Activated CD4-positive, alpha-beta memory T cell treated with anti-CD3 and anti-CD28 coated beads for 36 hours (primary cell): ENCODE results near the gene EPHA1. TPM values are rescaled to one million over a fixed set of nuclear protein-coding genes. Genes with fewer than 3 reads are reported as not detected.

Source experiments
- CTCF ChIA-PET: fragments of 350-600 bp; sonication (Branson Sonifier 250); formaldehyde crosslinking; loops from one replicate; lab custom pipeline; 2021; ENCODE audit warnings: antibody characterized with exemption, inconsistent platforms; lab: Charles Lee
- POLR2A ChIA-PET: fragments of 350-600 bp; sonication (Branson Sonifier 250); formaldehyde crosslinking; loops from one replicate; lab custom pipeline; 2021; ENCODE audit warnings: antibody characterized with exemption; lab: Charles Lee
- DNase-seq: peaks from one replicate; pipeline ENCODE4 v3.0.0-alpha.2; 2020
- H3K27ac Mint-ChIP-seq: one replicate; pipeline ENCODE4 v1.8.0; 2021; ENCODE audit warnings: mixed read lengths
- H3K27me3 Mint-ChIP-seq: one replicate; pipeline ENCODE4 v1.8.0; 2021; ENCODE audit warnings: mixed read lengths
- H3K36me3 Mint-ChIP-seq: one replicate; pipeline ENCODE4 v1.8.0; 2021; ENCODE audit warnings: mixed read lengths
- H3K4me1 Mint-ChIP-seq: one replicate; pipeline ENCODE4 v1.8.0; 2021; ENCODE audit warnings: low read depth, mixed read lengths
- H3K4me3 Mint-ChIP-seq: one replicate; pipeline ENCODE4 v1.8.0; 2021; ENCODE audit warnings: mild to moderate bottlenecking, mixed read lengths
- H3K9me3 Mint-ChIP-seq: one replicate; pipeline ENCODE4 v1.8.0; 2021; ENCODE audit warnings: mixed read lengths
- intact Hi-C: fragments of 100-400 bp; cut with micrococcal nuclease; formaldehyde crosslinking; loops from one replicate; pipeline ENCODE4 v1.15.1; 2023
- total RNA-seq, 2 experiments: library from RNA; stranded (reverse); gene quantifications; one replicate each; pipeline ENCODE4 v1.2.3, GENCODE V29; 2021

Gene EPHA1
- total RNA-seq, 2 experiments from 2014 or later = 2.9 to 4.3 TPM

GRCh38 chr7:143375298-143376034, 33.2 kb downstream of the EPHA1 start:
- ChIA-PET POLR2A (interaction anchor here (1.3 kb wide), 1 partner anchor 88 kb away, joined by 4 read pairs; the partner anchor contains the start of gene CASP2), CTCF (interaction anchor here (0.9 to 2.0 kb wide), 6 partner anchors 30 to 135 kb away, joined by 3 to 8 read pairs (median 4); no protein-coding TSS in a partner anchor)
- no peaks in the 10 kb centered on the region for H3K9me3 Mint-ChIP-seq
- H3K27me3 Mint-ChIP-seq = no peaks in the 10 kb centered on the region
- intact Hi-C loops = no loop called here
- H3K36me3 Mint-ChIP-seq = no peaks in the 10 kb centered on the region
- DNase-seq = peak; percentile 57
- peaks cover 69% of the 10 kb centered on the region for H3K4me1 Mint-ChIP-seq
- no peak overlapping the region for H3K4me3 Mint-ChIP-seq
- peak overlapping the region; percentile 89 for H3K27ac Mint-ChIP-seq

DNA sequence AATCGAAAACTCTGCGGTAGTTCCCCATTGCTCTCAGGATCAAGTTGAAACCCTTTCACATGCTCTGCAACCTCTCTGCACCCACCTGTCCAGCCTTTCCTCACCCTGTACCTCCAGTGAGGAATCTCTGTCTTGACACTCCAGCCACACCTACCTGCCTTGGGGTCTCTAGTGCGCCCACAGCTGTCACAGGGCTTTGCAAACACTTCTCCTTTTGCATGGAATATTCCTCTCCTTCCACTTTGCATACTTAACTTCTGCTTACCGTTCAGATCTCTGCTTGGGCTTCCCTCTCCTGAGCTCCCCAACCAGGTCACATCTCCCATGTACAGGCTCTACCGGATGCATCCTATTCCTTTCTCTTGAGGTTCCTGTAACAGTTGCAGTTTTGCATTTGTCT, 34.1 kb downstream of the EPHA1 start:
- H3K4me1 Mint-ChIP-seq = peaks cover 71% of the 10 kb centered on the region

DNA sequence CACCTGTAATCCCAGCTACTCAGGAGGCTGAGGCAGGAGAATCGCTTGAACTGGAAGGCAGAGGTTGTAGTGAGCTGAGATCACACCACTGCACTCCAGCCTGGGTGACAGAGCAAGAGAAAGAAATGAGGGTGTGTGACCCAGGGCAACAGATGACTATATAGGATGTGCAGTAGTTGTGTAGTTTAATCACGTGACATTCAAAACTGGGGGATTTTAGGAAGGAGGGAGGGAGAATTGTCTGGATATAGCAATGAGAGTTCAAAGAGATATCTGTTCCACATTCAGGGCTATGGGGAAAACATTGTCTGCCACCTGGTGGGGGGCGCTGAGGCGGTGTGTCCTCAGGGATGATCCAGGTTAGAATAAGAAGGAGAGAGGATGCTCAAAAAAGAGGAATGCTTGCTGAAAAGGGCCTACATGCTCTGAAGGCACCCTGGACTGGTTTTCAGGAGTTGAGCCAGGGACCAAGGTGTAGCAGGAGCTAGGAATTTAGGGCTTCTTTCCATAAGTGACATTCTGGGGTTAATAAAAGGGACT, 35.3 kb downstream of the EPHA1 start:
- peak overlapping the region; percentile 23 for H3K27ac Mint-ChIP-seq
- H3K4me1 Mint-ChIP-seq = peaks cover 59% of the 10 kb centered on the region
- POLR2A ChIA-PET = no interaction called here

More for the DNA sequence above, 34.1 kb downstream of the EPHA1 start:
- Mint-ChIP-seq H3K27me3 (no peaks in the 10 kb centered on the region), H3K4me3 (no peak overlapping the region), H3K27ac (peak overlapping the region; percentile 89), H3K36me3 (no peaks in the 10 kb centered on the region), H3K9me3 (no peaks in the 10 kb centered on the region)
- CTCF ChIA-PET = interaction anchor here (1.1 to 2.0 kb wide), 4 partner anchors 10 to 133 kb away, joined by 3 to 6 read pairs (median 5); no protein-coding TSS in a partner anchor
- POLR2A ChIA-PET = interaction anchor here (1.3 kb wide), 1 partner anchor 87 kb away, joined by 4 read pairs; the partner anchor contains the start of gene CASP2
- intact Hi-C loops = loop anchor here (5.0 kb wide), 1 partner anchor 33 kb away; the partner anchor contains the start of gene EPHA1
- no peak for DNase-seq

DNA sequence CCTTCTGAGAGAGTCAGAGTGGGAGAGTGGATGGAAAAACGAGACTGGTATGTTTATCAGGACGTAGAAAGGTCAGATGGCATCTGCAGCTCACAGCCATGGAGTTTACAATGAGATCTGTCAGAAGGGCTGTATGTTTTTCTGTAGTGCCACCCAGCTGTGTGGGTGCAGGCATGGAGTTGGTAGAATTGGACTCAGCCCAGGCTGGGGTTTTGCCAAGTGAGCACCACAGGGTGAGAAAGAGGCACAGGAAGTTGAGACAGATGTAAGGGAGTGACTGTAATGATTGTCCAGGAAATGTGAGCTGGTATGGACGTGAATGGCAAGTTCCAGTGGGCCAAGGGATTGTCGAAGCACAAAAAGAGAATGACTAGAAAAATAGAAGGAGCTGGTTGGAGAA, 36.6 kb downstream of the EPHA1 start:
- H3K36me3 Mint-ChIP-seq = no peaks in the 10 kb centered on the region
- POLR2A ChIA-PET = interaction anchor here (0.6 to 1.1 kb wide), 2 partner anchors 8 to 131 kb away, joined by 3 read pairs; no protein-coding TSS in a partner anchor
- H3K4me1 Mint-ChIP-seq = peaks cover 51% of the 10 kb centered on the region
- H3K4me3 Mint-ChIP-seq = peak overlapping the region; percentile 7
- no peaks in the 10 kb centered on the region for H3K27me3 Mint-ChIP-seq
- no peaks in the 10 kb centered on the region for H3K9me3 Mint-ChIP-seq
- peak; percentile 88 for DNase-seq
- CTCF ChIA-PET = interaction anchor here (0.7 to 2.2 kb wide), 10 partner anchors 8 to 132 kb away, joined by 3 to 16 read pairs (median 5); partner anchors contain the start of gene FAM131B
- intact Hi-C loops = loop anchor here (1.0 to 5.0 kb wide), 4 partner anchors 8 to 132 kb away; partner anchors contain the start of genes EPHA1 and FAM131B
- H3K27ac Mint-ChIP-seq = peak overlapping the region; percentile 70

More for the DNA sequence above, 35.3 kb downstream of the EPHA1 start:
- Mint-ChIP-seq H3K9me3 (no peaks in the 10 kb centered on the region), H3K4me3 (no peak overlapping the region), H3K27me3 (no peaks in the 10 kb centered on the region), H3K36me3 (no peaks in the 10 kb centered on the region)
- CTCF ChIA-PET = interaction anchor here (1.5 to 1.9 kb wide), 2 partner anchors 28 to 133 kb away, joined by 5 to 15 read pairs; no protein-coding TSS in a partner anchor
- intact Hi-C loops = loop anchor here (5.0 kb wide), 1 partner anchor 34 kb away; the partner anchor contains the start of gene EPHA1
- DNase-seq = no peak

DNA sequence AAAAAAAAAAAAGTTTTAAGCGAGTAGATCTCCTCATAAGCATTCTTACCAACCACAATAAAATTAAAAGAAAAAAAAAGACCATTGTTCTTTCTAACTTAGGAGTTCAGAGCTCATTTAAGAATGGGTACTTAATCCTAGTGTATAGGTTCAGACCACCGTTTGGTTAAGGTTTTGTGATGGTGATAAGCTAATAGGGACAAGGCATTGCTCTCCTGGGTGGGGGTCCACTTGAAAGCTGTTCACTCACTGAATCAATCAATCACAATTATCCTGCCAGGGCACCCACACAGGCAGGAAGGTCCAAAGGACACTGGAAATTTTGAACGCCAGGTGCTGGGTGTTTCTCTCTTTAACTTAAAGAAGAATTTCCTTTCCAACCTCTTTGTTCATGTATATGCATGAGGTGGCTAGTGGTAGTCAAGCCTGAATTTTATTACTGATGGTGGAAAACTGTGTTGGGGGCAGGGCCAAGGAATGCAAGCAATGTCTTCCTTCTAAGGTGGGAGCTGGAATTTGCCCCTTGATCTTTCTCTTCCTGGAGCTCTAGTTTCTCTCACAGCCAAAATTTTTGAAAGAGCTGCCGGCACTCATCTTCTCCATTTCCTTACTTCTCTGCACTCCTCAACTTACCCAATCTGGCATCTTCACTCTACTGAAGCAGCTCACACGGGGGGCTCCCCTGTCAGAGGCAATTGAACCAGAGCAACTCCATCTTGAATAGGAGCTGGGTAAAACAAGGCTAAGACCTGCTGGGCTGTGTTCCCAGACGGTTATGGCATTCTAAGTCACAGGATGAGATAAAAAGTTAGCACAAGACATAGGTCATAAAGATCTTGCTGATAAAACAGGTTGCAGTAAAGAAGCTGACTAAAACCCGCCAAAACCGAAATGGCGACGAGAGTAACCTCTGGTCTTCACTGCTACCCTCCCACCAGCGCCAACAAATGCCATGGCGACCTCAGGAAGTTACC, 38.7 kb downstream of the EPHA1 start:
- Mint-ChIP-seq H3K36me3 (no peaks in the 10 kb centered on the region), H3K4me1 (peaks cover 34% of the 10 kb centered on the region), H3K9me3 (no peaks in the 10 kb centered on the region), H3K27ac (no peak overlapping the region), H3K27me3 (no peaks in the 10 kb centered on the region), H3K4me3 (no peak overlapping the region)
- CTCF ChIA-PET = interaction anchor here (0.7 to 2.2 kb wide), 5 partner anchors 10 to 95 kb away, joined by 4 to 10 read pairs (median 6); no protein-coding TSS in a partner anchor
- intact Hi-C loops = loop anchor here (5.0 kb wide), 1 partner anchor 37 kb away; the partner anchor contains the start of gene EPHA1
- no peak for DNase-seq
- POLR2A ChIA-PET = interaction anchor here (0.9 kb wide), 1 partner anchor 11 kb away, joined by 3 read pairs; no protein-coding TSS in a partner anchor

DNA sequence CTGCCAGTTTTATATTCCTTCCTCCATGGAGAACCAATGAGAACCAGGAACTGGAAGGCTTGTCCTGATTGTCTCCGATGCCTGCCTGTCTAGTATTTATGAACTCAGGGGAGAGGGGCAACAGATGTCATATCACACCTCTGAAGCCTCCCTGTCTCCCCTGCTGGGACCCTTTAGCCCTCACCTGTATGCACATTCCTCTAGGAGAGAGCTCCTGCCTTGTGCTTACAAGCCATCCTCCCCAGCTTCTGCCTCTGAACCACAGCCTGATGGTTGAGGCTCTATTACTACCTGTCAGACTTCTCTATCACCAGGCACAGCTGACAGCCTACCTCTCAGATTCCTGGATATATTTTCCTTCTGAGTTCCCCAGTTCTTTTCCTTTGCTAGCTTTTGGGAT, 40.3 kb downstream of the EPHA1 start:
- ChIA-PET CTCF (interaction anchor here (1.1 to 1.9 kb wide), 3 partner anchors 11 to 47 kb away, joined by 4 to 10 read pairs (median 6); no protein-coding TSS in a partner anchor), POLR2A (no interaction called here)
- intact Hi-C loops = no loop called here
- peaks cover 21% of the 10 kb centered on the region for H3K4me1 Mint-ChIP-seq
- H3K27me3 Mint-ChIP-seq = peaks cover 9% of the 10 kb centered on the region
- DNase-seq = no peak
- H3K36me3 Mint-ChIP-seq = no peaks in the 10 kb centered on the region
- H3K9me3 Mint-ChIP-seq = no peaks in the 10 kb centered on the region
- H3K27ac Mint-ChIP-seq = no peak overlapping the region
- no peak overlapping the region for H3K4me3 Mint-ChIP-seq

- Mint-ChIP-seq H3K27me3 (peaks cover 13% of the 10 kb centered on the region), H3K27ac (no peak overlapping the region), H3K9me3 (no peaks in the 10 kb centered on the region), H3K36me3 (no peaks in the 10 kb centered on the region), H3K4me1 (peaks cover 21% of the 10 kb centered on the region), H3K4me3 (no peak overlapping the region)
- intact Hi-C loops = no loop called here
- no peak for DNase-seq
- ChIA-PET CTCF (interaction anchor here (1.5 to 1.9 kb wide), 2 partner anchors 12 to 23 kb away, joined by 6 to 10 read pairs; no protein-coding TSS in a partner anchor), POLR2A (no interaction called here)
These were observed 40.7 kb downstream of the EPHA1 start for GRCh38 chr7:143367972-143368371.

- no peaks in the 10 kb centered on the region for H3K9me3 Mint-ChIP-seq
- peaks cover 17% of the 10 kb centered on the region for H3K27me3 Mint-ChIP-seq
- H3K4me3 Mint-ChIP-seq = peak overlapping the region; percentile 54
- ChIA-PET CTCF (interaction anchor here (1.0 kb wide), 2 partner anchors 17 to 53 kb away, joined by 3 to 8 read pairs; no protein-coding TSS in a partner anchor), POLR2A (interaction anchor here (0.7 to 1.3 kb wide), 2 partner anchors 17 to 100 kb away, joined by 3 to 4 read pairs; partner anchors contain the start of gene GSTK1)
- no peaks in the 10 kb centered on the region for H3K36me3 Mint-ChIP-seq
- no peak overlapping the region for H3K27ac Mint-ChIP-seq
- intact Hi-C loops = loop anchor here (2.0 kb wide), 1 partner anchor 18 kb away; the partner anchor contains the start of gene ZYX
- H3K4me1 Mint-ChIP-seq = peaks cover 4% of the 10 kb centered on the region
- DNase-seq = no peak
These were observed 45.4 kb downstream of the EPHA1 start for GRCh38 chr7:143363016-143363937.

GRCh38 chr7:143362131-143363015, 46.3 kb downstream of the EPHA1 start, which contains the start of gene FAM131B:
Gene FAM131B (minus strand): TSS chr7:143362713. CDS start chr7:143362603, 110 bp downstream.
- Mint-ChIP-seq H3K27me3 (peaks cover 17% of the 10 kb centered on the region), H3K36me3 (no peaks in the 10 kb centered on the region), H3K4me1 (peaks cover 4% of the 10 kb centered on the region), H3K9me3 (no peaks in the 10 kb centered on the region), H3K4me3 (peak within 1 kb of the TSS; percentile 79), H3K27ac (no peak within 1 kb of the TSS)
- POLR2A ChIA-PET = interaction anchor here (1.3 kb wide), 1 partner anchor 18 kb away, joined by 4 read pairs; no protein-coding TSS in a partner anchor
- intact Hi-C loops = loop anchor here (1.0 to 2.0 kb wide), 2 partner anchors 10 to 18 kb away; partner anchors contain the start of gene ZYX
- CTCF ChIA-PET = interaction anchor here (0.7 to 1.0 kb wide), 3 partner anchors 9 to 54 kb away, joined by 3 to 8 read pairs (median 4); no protein-coding TSS in a partner anchor
- DNase-seq = peak; percentile 48
